GM23338 (cell line): ENCODE measurements around the gene ADAMTS4. TPM values are rescaled to one million over a fixed set of nuclear protein-coding genes. Genes with fewer than 3 reads are reported as not detected.

Source experiments
- ATAC-seq: fragments of 200-7000 bp; cut with Tn5 transposase; 3 replicates; pipeline ENCODE4 v1.9.1; 2020
- DNase-seq: peaks from one replicate; pipeline ENCODE4 v3.0.0-alpha.2; 2015; ENCODE audit warnings: low spot score
- H2AFZ ChIP-seq: fragments of 200-600 bp; sonication (generic); 2 replicates; pipeline ENCODE4 v1.8.0; 2016; ENCODE audit warnings: antibody characterized with exemption, mild to moderate bottlenecking, moderate library complexity
- H3F3A ChIP-seq: fragments of 200-600 bp; sonication (generic); replicated peaks from 2 replicates; pipeline ENCODE4 v1.8.0; 2017; ENCODE audit warnings: antibody characterized with exemption, mixed run types, low read depth
- H3K27ac ChIP-seq: fragments of 200-600 bp; sonication (generic); 2 replicates; pipeline ENCODE4 v1.6.1; 2016; ENCODE audit warnings: low read depth
- H3K27me3 ChIP-seq: fragments of 200-600 bp; sonication (generic); 2 replicates; pipeline ENCODE4 v1.8.0; 2016; ENCODE audit warnings: mild to moderate bottlenecking, mixed run types, moderate library complexity; ENCODE audit not compliant: insufficient read depth
- H3K36me3 ChIP-seq: fragments of 200-600 bp; sonication (generic); 2 replicates; pipeline ENCODE4 v1.8.0; 2016; ENCODE audit warnings: mild to moderate bottlenecking; ENCODE audit not compliant: insufficient read depth
- H3K4me1 ChIP-seq: fragments of 200-600 bp; sonication (generic); 2 replicates; pipeline ENCODE4 v1.8.0; 2016; ENCODE audit warnings: mild to moderate bottlenecking, moderate library complexity; ENCODE audit not compliant: insufficient read depth
- H3K4me2 ChIP-seq: fragments of 200-600 bp; sonication (generic); 2 replicates; pipeline ENCODE4 v1.7.1; 2017; ENCODE audit warnings: mixed run types
- H3K4me3 ChIP-seq: fragments of 200-600 bp; sonication (generic); 2 replicates; pipeline ENCODE4 v1.6.1; 2016; ENCODE audit warnings: mixed run types
- H3K79me2 ChIP-seq: fragments of 200-600 bp; sonication (generic); replicated peaks from 2 replicates; pipeline ENCODE4 v1.8.0; 2017; ENCODE audit warnings: mild to moderate bottlenecking; ENCODE audit not compliant: insufficient read depth
- H3K9me2 ChIP-seq: fragments of 200-600 bp; sonication (generic); 2 replicates; pipeline ENCODE4 v1.8.0; 2017; ENCODE audit not compliant: insufficient read depth
- H4K20me1 ChIP-seq: fragments of 200-600 bp; sonication (generic); replicated peaks from 2 replicates; pipeline ENCODE4 v1.8.0; 2017; ENCODE audit warnings: mild to moderate bottlenecking; ENCODE audit not compliant: insufficient read depth
- H3K27ac Mint-ChIP-seq: 2 replicates; pipeline ENCODE4 v1.8.0; 2020; ENCODE audit warnings: inconsistent platforms, mild to moderate bottlenecking, moderate library complexity, mixed read lengths
- H3K27me3 Mint-ChIP-seq: 3 replicates; pipeline ENCODE4 v1.8.0; 2022; ENCODE audit warnings: low read depth, mild to moderate bottlenecking, moderate library complexity, mixed read lengths, inconsistent platforms; ENCODE audit not compliant: insufficient read depth, poor library complexity
- H3K36me3 Mint-ChIP-seq: 3 replicates; pipeline ENCODE4 v1.8.0; 2021; ENCODE audit warnings: low read depth, mild to moderate bottlenecking, inconsistent platforms, moderate library complexity, mixed read lengths
- H3K4me1 Mint-ChIP-seq: 3 replicates; pipeline ENCODE4 v1.8.0; 2020; ENCODE audit warnings: mild to moderate bottlenecking, inconsistent platforms, mixed read lengths
- H3K4me3 Mint-ChIP-seq: 3 replicates; pipeline ENCODE4 v1.8.0; 2021; ENCODE audit warnings: moderate library complexity, mild to moderate bottlenecking, inconsistent platforms, mixed read lengths
- H3K9me3 Mint-ChIP-seq: 3 replicates; pipeline ENCODE4 v1.8.0; 2020; ENCODE audit warnings: moderate library complexity, mild to moderate bottlenecking, inconsistent platforms, mixed read lengths
- CREB1 ChIP-seq: fragments of 250-450 bp; sonication (Bioruptor Pico); IDR thresholded peaks from 2 replicates; pipeline ENCODE4 v1.5.0; 2020; ENCODE audit warnings: low read depth, mild to moderate bottlenecking, moderate library complexity
- EZH2 ChIP-seq: fragments of 200-600 bp; sonication (generic); IDR thresholded peaks from one replicate; pipeline ENCODE4 v1.8.0; 2017; ENCODE audit warnings: antibody characterized with exemption, mild to moderate bottlenecking, low read depth; ENCODE audit not compliant: unreplicated experiment
- EZH2phosphoT487 ChIP-seq: fragments of 200-600 bp; sonication (generic); IDR thresholded peaks from one replicate; pipeline ENCODE4 v1.8.1; 2018; ENCODE audit warnings: antibody characterized with exemption; ENCODE audit not compliant: unreplicated experiment
- JUNB ChIP-seq: IDR thresholded peaks from one replicate; pipeline ENCODE4 v1.6.1; 2016; ENCODE audit warnings: antibody characterized with exemption; ENCODE audit not compliant: unreplicated experiment
- NANOG ChIP-seq: IDR thresholded peaks from 2 replicates; pipeline ENCODE4 v1.6.1; 2016; ENCODE audit warnings: antibody characterized with exemption, borderline replicate concordance
- POLR2AphosphoS5 ChIP-seq: IDR thresholded peaks from 2 replicates; pipeline ENCODE4 v1.6.1; 2016; ENCODE audit warnings: antibody characterized with exemption, low read depth
- STAT1 ChIP-seq: IDR thresholded peaks from one replicate; pipeline ENCODE4 v1.6.1; 2016; ENCODE audit warnings: antibody characterized with exemption; ENCODE audit not compliant: unreplicated experiment
- ZNF114 ChIP-seq: fragments of 250-450 bp; sonication (Bioruptor Pico); IDR thresholded peaks from 2 replicates; pipeline ENCODE4 v1.5.0; 2020; ENCODE audit warnings: mild to moderate bottlenecking, moderate library complexity
- ZNF331 ChIP-seq: fragments of 250-450 bp; sonication (Bioruptor Pico); IDR thresholded peaks from 2 replicates; pipeline ENCODE4 v1.5.0; 2020; ENCODE audit warnings: low read depth, mild to moderate bottlenecking, moderate library complexity
- polyA plus RNA-seq: library from polyadenylated mRNA; unstranded; fragments of >200 nt; fragmentation: Nextera tagmentation; extraction: Ambion mirVana; gene quantifications from 2 replicates; pipeline ENCODE4 v1.2.1, GENCODE V29; 2016
- total RNA-seq: library from RNA; depleted of rRNA; stranded (reverse); fragments of >200 nt; shearing (Covaris generic); gene quantifications from 2 replicates; pipeline ENCODE4 v1.2.3, GENCODE V29; 2014
- TF ChIP-seq, protein P1 (sequence below): IDR thresholded peaks from one replicate; pipeline ENCODE4 v1.6.1; 2018; ENCODE audit warnings: antibody characterized with exemption; ENCODE audit not compliant: unreplicated experiment
- TF ChIP-seq, protein P2 (sequence below), 2 experiments: fragments of 200-600 bp in 1 of 2; sonication (generic) in 1 of 2; conservative IDR thresholded peaks; 2 replicates each; pipeline versions ENCODE4 v1.5.1 to v1.6.1; 2016 to 2017; ENCODE audit warnings: antibody characterized with exemption in 2 of 2, low read depth in 2 of 2, mild to moderate bottlenecking in 2 of 2, moderate library complexity in 1 of 2
- TF ChIP-seq, protein P3 (sequence below): IDR thresholded peaks from 2 replicates; pipeline ENCODE4 v1.6.1; 2016; ENCODE audit warnings: antibody characterized with exemption

ADAMTS4 gene
- total and polyA plus RNA-seq, 2 experiments from 2014 or later, result 1.3 to 5.2 TPM

DNA sequence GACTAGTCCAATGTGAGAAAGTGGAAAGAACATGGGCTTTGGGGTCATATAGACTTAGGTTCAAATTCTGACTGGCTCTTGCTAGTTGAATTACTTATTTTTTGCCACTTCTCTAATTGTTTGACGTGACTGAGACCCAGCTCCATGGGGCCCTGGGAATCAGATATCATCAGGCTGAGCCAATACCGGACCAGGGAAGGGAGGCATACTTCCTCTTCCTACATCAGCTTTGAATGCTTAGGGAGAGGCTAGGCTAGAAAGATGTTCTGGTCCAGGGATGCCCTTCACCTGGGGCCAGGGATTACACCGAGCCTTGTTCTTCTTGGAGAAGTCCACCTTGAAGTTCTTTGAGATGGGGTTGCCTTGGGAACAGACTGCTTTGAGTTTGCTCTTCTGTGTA is 42.8 kb upstream of the ADAMTS4 start:
- Histone ChIP-seq H3K79me2 (no peaks in the 10 kb centered on the region), H3K27ac (no peak overlapping the region), H3K4me2 (no peak overlapping the region), H3K36me3 (no peaks in the 10 kb centered on the region), H3K27me3 (no peaks in the 10 kb centered on the region), H3F3A (no peaks in the 10 kb centered on the region), H2AFZ (no peak overlapping the region), H3K4me3 (no peak overlapping the region), H4K20me1 (no peaks in the 10 kb centered on the region), H3K9me2 (peaks cover 3% of the 10 kb centered on the region; the same call in 1 of the 2 replicates), H3K4me1 (no peaks in the 10 kb centered on the region)
- no peak for TF ChIP-seq STAT1
- TF ChIP-seq, protein P1, sequence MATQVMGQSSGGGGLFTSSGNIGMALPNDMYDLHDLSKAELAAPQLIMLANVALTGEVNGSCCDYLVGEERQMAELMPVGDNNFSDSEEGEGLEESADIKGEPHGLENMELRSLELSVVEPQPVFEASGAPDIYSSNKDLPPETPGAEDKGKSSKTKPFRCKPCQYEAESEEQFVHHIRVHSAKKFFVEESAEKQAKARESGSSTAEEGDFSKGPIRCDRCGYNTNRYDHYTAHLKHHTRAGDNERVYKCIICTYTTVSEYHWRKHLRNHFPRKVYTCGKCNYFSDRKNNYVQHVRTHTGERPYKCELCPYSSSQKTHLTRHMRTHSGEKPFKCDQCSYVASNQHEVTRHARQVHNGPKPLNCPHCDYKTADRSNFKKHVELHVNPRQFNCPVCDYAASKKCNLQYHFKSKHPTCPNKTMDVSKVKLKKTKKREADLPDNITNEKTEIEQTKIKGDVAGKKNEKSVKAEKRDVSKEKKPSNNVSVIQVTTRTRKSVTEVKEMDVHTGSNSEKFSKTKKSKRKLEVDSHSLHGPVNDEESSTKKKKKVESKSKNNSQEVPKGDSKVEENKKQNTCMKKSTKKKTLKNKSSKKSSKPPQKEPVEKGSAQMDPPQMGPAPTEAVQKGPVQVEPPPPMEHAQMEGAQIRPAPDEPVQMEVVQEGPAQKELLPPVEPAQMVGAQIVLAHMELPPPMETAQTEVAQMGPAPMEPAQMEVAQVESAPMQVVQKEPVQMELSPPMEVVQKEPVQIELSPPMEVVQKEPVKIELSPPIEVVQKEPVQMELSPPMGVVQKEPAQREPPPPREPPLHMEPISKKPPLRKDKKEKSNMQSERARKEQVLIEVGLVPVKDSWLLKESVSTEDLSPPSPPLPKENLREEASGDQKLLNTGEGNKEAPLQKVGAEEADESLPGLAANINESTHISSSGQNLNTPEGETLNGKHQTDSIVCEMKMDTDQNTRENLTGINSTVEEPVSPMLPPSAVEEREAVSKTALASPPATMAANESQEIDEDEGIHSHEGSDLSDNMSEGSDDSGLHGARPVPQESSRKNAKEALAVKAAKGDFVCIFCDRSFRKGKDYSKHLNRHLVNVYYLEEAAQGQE, result no peak
- TF ChIP-seq, protein P2, sequence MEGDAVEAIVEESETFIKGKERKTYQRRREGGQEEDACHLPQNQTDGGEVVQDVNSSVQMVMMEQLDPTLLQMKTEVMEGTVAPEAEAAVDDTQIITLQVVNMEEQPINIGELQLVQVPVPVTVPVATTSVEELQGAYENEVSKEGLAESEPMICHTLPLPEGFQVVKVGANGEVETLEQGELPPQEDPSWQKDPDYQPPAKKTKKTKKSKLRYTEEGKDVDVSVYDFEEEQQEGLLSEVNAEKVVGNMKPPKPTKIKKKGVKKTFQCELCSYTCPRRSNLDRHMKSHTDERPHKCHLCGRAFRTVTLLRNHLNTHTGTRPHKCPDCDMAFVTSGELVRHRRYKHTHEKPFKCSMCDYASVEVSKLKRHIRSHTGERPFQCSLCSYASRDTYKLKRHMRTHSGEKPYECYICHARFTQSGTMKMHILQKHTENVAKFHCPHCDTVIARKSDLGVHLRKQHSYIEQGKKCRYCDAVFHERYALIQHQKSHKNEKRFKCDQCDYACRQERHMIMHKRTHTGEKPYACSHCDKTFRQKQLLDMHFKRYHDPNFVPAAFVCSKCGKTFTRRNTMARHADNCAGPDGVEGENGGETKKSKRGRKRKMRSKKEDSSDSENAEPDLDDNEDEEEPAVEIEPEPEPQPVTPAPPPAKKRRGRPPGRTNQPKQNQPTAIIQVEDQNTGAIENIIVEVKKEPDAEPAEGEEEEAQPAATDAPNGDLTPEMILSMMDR (conservative IDR thresholded peaks at IDR 0.05; ENCODE audit: low read depth in 2 of 2), result no peak
- no peak for TF ChIP-seq POLR2AphosphoS5
- TF ChIP-seq NANOG, result no peak
- no peak for TF ChIP-seq JUNB
- no peak for TF ChIP-seq ZNF331 (CRISPR knock-in tag)
- no peak for TF ChIP-seq ZNF114 (CRISPR knock-in tag)
- no peak for TF ChIP-seq CREB1 (CRISPR knock-in tag)
- no peak for TF ChIP-seq EZH2
- TF ChIP-seq EZH2phosphoT487, result no peak
- TF ChIP-seq, protein P3, sequence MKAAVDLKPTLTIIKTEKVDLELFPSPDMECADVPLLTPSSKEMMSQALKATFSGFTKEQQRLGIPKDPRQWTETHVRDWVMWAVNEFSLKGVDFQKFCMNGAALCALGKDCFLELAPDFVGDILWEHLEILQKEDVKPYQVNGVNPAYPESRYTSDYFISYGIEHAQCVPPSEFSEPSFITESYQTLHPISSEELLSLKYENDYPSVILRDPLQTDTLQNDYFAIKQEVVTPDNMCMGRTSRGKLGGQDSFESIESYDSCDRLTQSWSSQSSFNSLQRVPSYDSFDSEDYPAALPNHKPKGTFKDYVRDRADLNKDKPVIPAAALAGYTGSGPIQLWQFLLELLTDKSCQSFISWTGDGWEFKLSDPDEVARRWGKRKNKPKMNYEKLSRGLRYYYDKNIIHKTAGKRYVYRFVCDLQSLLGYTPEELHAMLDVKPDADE, result no peak
- DNase-seq (no peak), ATAC-seq (no peak)
- Mint-ChIP-seq H3K4me1 (no peaks in the 10 kb centered on the region), H3K27me3 (peaks cover 4% of the 10 kb centered on the region), H3K27ac (no peak overlapping the region), H3K36me3 (no peaks in the 10 kb centered on the region), H3K9me3 (no peaks in the 10 kb centered on the region), H3K4me3 (no peak overlapping the region)
